ENCODE results near the gene FCHSD2.

The FCHSD2 gene

GRCh38 chr11:72793425-72794367 lies 348.4 kb downstream of the FCHSD2 start, which contains the start of gene STARD10 (continued):
- peak; percentile 73 for TF ChIP-seq ZNF692 (tag by site-specific recombination; IDR thresholded peaks at IDR 0.05)
- peak; percentile 76; the same call in 1 of the 2 replicates for TF ChIP-seq ZNF629 (tag by site-specific recombination; IDR thresholded peaks at IDR 0.05)
- TF ChIP-seq ZNF560 (tag by site-specific recombination; IDR thresholded peaks at IDR 0.05; ENCODE audit: borderline replicate concordance), result no peak
- TF ChIP-seq ZNF112 (tag by site-specific recombination; IDR thresholded peaks at IDR 0.05), result no peak
- TF ChIP-seq ZNF449 (tag by site-specific recombination; IDR thresholded peaks at IDR 0.05), result no peak
- no peak for TF ChIP-seq ZNF785 (tag by site-specific recombination; IDR thresholded peaks at IDR 0.05)
- peak; percentile 37; the same call in 1 of the 2 replicates for TF ChIP-seq GLIS1 (tag by site-specific recombination; IDR thresholded peaks at IDR 0.05)
- peak; percentile 43; the same call in 1 of the 2 replicates for TF ChIP-seq ZNF394 (tag by site-specific recombination; IDR thresholded peaks at IDR 0.05; ENCODE audit: borderline replicate concordance)
- TF ChIP-seq ZNF621 (tag by site-specific recombination; IDR thresholded peaks at IDR 0.05), result no peak
- no peak for TF ChIP-seq ZNF274 (IDR thresholded peaks at IDR 0.05; ENCODE audit: low read length)
- no peak for TF ChIP-seq ZNF274 (tag by site-specific recombination; IDR thresholded peaks at IDR 0.05; ENCODE audit: borderline replicate concordance)
- TF ChIP-seq ZNF791 (tag by site-specific recombination; IDR thresholded peaks at IDR 0.05), result no peak
- TF ChIP-seq ATF2 (tag by site-specific recombination; IDR thresholded peaks at IDR 0.05; ENCODE audit: low read depth), result no peak
- TF ChIP-seq YY2 (tag by site-specific recombination; IDR thresholded peaks at IDR 0.05), result peak; percentile 85
- no peak for TF ChIP-seq ZNF777 (tag by site-specific recombination; IDR thresholded peaks at IDR 0.05; ENCODE audit: borderline replicate concordance)
- TF ChIP-seq ZNF501 (tag by site-specific recombination; IDR thresholded peaks at IDR 0.05), result peak; percentile 92
- peak; percentile 82 for TF ChIP-seq ZBTB48 (tag by site-specific recombination; IDR thresholded peaks at IDR 0.05)
- TF ChIP-seq KLF8 (tag by site-specific recombination; IDR thresholded peaks at IDR 0.05), result peak; percentile 87
- no peak for TF ChIP-seq ZFP41 (tag by site-specific recombination; IDR thresholded peaks at IDR 0.05; ENCODE audit: borderline replicate concordance)
- TF ChIP-seq ZNF426 (tag by site-specific recombination; IDR thresholded peaks at IDR 0.05), result no peak
- no peak for TF ChIP-seq ZNF184 (tag by site-specific recombination; IDR thresholded peaks at IDR 0.05)
- TF ChIP-seq ZBTB8A (tag by site-specific recombination; IDR thresholded peaks at IDR 0.05), result 0 out of 2 replicates have a peak, but pooled peaks have one; percentile 19
- TF ChIP-seq ZNF174 (tag by site-specific recombination; IDR thresholded peaks at IDR 0.05), result no peak
- peak; percentile 64; the same call in 1 of the 2 replicates for TF ChIP-seq KLF17 (tag by site-specific recombination; IDR thresholded peaks at IDR 0.05)
- TF ChIP-seq HOXD13 (CRISPR knock-in tag; IDR thresholded peaks at IDR 0.05; ENCODE audit: borderline replicate concordance), result no peak
- 0 out of 2 replicates have a peak, but pooled peaks have one; percentile 15 for TF ChIP-seq KLF9 (tag by site-specific recombination; IDR thresholded peaks at IDR 0.05; ENCODE audit: low read depth)
- TF ChIP-seq ZNF391 (tag by site-specific recombination; IDR thresholded peaks at IDR 0.05; ENCODE audit: borderline replicate concordance, low read depth), result peak; percentile 72; the same call in 1 of the 2 replicates
- TF ChIP-seq ZNF776 (tag by site-specific recombination; IDR thresholded peaks at IDR 0.05; ENCODE audit: borderline replicate concordance), result no peak
- peak; percentile 59; the same call in 1 of the 2 replicates for TF ChIP-seq ZBTB21 (tag by site-specific recombination; IDR thresholded peaks at IDR 0.05)
- peak; percentile 100 for TF ChIP-seq ZNF600 (tag by site-specific recombination; IDR thresholded peaks at IDR 0.05)
- no peak for TF ChIP-seq GLI4 (tag by site-specific recombination; IDR thresholded peaks at IDR 0.05)
- peak; percentile 86; the same call in 1 of the 2 replicates for TF ChIP-seq ZBTB7A (tag by site-specific recombination; IDR thresholded peaks at IDR 0.05; ENCODE audit: low read depth)
- TF ChIP-seq AEBP2 (tag by site-specific recombination; IDR thresholded peaks at IDR 0.05; ENCODE audit: borderline replicate concordance), result no peak

All from HEK293 (cell line).